GM18508 (cell line): ENCODE results near the gene IQGAP3.

ENCODE experiments used
- ATAC-seq: cut with Tn5 transposase; IDR thresholded peaks from one replicate; pipeline ENCODE4 v1.9.1; 2021; ENCODE audit warnings: moderate number of reproducible peaks; ENCODE audit not compliant: insufficient read depth, unreplicated experiment

IQGAP3 gene

DNA sequence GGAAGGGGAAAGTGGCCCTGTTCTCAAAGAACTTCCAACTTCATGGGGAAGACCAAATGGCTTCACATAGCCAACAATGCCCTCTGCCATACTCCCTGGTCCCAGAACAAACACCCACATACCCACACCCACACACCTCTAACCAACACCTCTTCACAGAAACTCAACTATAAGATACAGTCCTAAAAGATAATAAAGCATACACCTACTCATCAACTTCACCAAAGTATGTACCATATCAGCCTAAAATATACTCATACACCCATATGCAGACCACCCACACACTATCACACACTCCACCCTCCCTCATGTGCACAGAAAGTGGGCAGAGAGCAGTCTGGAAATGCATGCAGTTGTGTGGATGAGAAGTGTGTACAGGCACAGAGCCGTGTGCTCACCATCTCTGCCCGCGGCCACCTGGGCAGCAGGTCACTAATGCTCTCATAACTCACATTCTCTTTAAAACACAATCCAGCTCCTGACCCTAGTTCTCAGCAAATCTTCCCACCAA lies 27.7 kb downstream of the IQGAP3 start:
- ATAC-seq, result no peak

DNA sequence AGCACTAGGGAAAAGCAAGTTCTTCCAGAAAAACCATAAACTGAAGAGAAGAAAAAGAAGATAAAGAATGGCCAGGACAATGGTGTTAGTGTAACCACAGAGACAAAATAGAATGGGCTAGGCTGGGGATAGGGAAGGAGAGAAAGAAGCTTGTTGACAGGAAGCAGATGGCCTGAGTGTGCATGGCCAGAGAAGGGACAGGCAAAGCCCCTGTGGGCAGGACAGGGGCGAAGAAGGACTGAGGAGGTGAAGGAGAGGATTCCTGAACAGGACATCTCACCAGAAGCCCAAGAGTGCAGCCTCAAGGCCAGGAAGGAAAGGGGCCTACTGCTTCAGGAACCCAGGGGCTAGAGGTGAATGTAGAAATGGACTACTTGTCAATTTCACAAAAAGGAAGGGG lies 29.3 kb downstream of the IQGAP3 start:
- no peak for ATAC-seq

DNA sequence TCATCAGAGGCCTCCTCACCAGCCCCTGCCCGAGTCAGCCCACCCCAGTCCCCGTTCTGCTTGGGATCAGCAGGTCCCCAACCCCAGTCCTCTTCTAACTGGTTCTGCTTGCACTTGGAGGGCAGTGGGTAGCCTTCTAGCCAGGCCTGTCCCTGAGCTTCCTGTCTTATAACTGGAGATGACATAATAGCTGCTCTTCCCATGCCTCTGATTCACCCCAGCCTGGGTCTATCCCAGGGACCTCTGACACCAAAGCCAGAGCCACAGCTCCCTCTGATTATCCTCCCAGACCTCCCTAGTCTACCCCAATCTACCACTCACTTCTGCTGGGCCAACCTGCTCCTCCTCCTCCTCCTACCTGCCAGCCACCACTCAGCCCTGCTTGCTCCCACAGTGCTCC lies 31.4 kb downstream of the IQGAP3 start:
- ATAC-seq, result no peak

DNA sequence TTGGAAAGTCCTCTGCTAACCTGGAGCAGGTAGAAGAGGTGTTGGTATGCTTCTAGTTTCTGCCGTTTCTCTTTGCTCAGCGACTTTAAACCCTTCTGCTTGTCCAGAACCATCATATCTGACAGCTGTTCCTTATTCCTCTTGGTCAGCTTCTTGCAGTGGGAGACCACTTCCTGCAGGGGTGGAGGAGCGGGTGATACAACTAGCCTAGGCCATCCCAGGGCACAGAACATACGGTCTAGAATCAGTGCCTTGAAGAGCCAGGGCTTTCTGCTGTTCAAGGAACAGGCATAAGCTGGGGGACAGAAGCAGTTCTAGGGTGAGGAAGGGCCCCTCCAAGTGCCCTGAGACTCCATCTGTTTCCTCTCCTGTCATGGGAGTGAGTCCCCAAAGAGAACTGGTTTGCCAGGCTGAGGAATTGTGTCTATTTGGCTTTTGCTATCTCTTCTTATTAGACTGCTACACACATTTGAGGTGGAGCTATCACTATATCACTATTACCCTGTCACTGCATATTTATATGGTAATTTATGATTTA lies 32.5 kb downstream of the IQGAP3 start:
- no peak for ATAC-seq

DNA sequence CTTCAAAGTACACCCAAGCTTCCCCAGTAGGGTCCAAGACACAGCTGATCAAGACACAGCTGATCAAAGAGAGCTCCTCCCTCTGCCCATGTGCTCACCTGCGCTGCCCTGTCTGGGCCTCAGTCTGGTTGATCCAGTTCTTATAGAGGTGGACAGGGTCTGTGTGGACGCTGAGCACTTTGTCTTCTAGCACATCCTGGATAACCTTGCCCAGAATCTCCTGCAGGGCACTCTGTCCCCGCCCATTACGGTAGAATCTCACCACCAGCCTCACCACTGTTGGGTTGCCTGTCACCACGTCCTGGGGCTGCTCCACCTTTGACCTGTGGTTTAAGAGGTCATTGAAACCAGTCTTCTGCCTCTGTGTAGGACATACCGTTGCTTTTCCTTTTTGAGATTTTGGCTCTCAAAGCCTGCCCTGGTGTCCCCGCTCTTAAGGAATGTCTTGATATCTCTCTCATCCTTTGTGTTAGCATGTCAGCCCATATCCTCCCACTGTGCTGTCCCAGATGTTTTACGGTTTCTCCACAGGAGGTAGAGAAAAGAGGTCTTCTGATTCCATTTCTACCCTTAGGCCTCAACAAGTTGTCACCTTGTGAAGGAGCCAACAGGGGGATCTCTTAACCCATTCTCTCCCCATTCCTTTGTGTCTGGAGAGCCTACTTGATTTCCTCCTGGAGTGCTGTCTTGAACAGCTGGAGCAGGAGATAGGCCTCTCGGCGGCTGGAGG lies 33.5 kb downstream of the IQGAP3 start:
- ATAC-seq, result no peak

DNA sequence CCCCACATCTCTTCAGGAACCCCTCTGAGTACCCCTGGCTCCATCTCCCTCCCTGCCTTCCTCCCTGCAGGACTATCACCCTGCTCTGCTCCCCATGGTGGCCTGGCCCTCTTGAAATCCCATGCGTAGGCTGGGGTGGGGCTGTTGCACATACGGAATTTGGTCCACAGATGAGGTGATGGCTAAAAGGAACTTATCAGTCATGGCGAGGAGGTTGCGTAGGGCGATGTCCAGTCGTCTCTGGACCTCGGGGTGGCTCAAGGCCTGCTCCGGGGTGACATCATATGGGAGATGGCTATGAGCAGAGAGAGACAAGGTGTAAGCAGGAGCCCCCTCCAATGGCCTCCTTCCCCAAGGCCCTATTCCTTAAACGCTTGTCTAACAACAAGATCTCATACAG lies 35.3 kb downstream of the IQGAP3 start:
- no peak for ATAC-seq

DNA sequence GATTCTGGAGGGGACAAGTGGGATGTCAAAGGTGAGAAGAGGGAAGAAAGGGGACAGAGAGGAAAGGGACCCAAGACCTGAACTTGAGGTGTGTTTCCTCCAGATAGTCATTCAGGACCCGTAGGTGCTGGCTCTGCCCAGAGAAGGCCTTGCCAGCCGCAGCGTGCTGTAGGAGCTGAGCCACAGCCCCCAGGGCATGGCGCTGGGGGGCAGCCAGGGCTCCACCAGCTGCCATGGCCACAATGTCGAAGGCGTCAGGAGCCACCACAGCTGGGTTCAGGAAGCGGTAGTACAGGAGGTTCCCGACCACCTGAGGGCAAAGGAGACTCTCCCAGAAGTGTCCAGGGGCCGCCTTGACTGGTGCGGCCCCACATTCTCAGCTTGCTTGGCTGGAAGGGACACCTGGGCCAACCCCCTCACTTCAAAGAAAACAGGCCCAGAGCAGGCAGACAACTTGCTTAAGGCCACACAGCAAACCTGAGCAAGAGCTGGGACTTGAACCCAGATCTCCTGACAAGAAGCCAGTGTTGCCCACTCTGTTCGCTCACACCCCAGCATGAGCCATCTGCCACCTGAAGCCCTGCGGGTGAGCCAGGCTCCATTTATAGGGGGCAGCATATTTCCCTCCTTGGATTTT lies 37.8 kb downstream of the IQGAP3 start:
- no peak for ATAC-seq

DNA sequence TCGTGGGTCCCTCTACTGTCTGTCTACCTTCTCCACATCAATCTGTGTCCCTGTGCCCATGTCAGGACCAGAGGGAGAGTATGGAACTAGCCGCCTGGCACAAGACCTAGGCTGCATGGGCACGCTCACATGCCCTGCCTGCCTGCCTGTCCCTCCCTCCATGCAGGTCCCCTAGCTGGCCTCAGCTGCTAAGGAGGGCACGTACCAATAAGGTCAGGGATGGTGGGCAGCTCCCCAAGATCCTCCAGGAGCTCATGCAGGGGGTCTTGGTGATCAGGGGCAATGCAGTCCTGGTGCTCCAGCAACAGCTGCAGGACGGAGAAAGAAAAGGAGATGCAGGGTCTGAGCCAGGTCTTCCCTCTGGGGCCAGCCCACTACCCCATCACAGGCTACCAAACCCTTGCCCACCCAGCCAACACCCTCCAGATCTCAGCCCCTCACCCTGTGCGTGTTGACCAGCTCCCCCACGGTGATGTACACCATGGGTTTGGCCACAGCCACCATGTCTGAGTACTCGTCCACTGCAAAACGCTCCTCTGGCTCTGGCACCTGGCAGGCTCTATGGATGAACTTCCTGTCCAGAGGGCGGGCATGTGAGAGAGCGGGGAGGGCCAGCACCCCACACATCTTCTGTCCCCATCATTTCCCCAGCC lies 38.7 kb downstream of the IQGAP3 start:
- no peak for ATAC-seq

DNA sequence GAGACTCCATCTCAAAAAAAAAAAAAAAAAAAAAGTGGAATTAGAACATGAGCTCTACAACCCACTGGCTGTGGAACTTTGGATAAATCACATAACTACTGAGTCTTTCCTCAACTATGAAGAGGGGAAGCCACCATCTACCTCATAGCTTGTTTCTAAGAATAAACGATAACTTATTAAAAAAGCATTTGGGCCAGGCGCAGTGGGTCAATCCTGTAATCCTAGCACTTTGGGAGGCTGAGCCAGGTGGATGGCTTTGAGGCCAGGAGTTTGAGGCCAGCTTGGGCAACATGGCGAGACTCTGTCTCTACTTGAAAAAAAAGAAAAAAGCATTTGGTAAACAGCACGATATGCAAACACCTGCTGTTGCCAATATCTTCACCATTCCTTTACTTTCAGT lies 40.0 kb downstream of the IQGAP3 start:
- ATAC-seq, result no peak

DNA sequence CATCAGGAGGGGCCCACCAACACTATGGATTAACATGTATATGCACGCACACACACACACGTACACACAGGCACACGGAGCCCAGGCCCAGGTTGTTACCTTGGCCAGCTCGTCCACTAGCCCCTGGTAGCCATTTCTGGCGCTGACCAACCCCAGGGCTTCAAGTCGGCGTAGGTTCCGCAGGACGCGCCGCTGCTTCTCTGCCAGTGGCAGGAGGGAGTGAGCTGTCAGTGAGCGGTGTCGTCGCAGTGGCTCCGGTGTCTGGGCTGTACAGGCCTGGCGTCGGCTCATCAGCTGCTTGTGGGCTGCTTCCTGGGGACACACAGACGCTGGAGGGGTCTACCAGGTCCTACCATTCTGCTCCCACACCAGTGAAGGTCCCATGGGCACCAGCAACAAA lies 42.4 kb downstream of the IQGAP3 start:
- ATAC-seq, result no peak

DNA sequence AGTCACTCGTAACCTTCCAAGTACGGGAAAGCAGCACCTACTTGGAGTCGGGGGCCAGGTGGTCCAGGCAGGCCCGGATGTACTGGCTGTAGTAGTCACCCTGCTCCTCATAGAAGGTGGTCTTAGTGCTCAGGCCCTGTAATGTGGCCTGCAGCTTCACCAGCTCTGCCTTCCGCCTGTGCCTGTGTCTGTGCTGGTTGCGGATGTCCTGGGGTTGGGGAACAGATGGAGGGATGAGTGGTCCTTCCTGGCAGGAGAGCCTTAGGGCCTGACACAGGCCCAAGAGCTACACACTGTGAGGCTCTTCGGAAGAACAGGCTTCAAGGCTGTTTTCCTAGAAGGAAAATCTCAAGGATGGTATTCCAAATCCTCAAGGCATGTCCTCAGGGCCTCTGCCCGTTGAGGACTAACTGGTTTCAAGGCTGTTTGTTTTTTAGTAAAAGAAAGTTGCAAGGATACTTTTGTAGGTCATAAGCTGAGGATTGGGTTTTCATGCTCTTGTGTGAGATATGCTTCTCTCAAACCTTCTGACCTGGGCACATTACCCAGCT lies 43.4 kb downstream of the IQGAP3 start:
- ATAC-seq, result no peak

DNA sequence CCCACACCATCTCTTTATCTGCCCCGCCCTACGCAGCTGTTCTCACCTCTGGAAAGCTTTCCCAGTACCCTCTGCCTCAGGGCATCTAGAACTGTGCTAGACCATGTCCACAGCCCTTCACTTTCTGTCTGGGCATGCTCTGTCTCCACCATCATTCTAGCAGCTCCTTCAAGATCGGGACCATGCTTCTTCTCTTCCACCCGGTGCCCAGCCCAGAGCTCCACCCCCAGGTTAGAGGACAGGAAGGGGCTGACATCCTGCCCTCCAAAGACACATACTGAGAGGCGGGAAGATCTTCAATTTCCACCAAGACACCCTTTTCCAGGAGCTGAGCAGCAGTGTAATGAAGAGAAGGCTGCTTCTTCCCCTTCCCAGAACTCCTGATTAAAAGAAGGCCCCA lies 44.1 kb downstream of the IQGAP3 start:
- no peak for ATAC-seq

DNA sequence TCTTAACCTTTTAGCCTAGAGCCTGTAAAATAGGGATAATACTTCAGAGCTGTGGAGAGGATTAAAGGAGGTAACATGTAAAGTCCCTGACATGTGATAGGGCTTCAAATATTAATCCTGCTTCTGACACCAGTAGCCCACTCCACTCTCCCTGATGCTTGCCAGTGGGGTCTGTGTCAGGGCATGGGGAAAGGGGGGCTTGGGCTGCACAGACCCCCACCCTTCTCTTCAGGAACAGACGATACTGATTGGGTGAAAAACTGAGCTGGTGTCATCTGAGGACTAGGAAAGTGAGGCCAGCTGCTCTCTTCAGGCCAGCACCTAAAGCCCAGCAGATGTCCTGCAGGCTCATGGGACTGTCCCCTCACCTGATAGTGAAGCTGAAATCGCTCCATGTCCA lies 44.8 kb downstream of the IQGAP3 start:
- ATAC-seq, result no peak

DNA sequence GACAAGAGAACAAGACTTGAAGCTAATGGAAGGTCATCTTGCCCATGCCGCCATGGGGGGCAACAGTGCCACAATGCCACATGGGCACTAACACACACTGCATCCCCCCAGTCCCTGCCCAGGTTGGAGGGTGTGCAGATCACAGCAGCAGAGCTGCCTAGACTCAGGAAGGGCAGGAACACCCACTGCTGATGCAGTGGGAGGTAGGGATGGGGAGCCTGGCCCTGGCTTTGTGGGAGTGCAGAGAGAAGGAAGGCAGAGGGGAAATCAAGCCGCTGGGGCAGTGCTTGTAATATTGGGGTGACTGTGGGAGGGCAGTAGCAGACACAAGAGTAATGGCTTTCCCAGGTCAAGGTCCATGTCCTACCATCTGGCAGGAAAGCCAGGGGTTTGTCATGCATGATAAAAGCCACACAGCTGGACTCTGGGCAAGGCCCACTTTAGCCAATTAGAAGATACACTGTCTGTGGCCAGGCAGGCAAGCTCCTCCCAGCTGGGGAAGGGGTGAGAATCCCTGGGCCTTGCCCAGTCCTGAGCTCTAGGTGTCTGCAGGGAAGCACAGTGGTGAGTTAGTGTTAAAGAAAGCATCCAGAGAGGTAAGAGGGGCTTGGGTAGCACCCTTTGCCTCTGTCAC lies 46.4 kb downstream of the IQGAP3 start:
- no peak for ATAC-seq

DNA sequence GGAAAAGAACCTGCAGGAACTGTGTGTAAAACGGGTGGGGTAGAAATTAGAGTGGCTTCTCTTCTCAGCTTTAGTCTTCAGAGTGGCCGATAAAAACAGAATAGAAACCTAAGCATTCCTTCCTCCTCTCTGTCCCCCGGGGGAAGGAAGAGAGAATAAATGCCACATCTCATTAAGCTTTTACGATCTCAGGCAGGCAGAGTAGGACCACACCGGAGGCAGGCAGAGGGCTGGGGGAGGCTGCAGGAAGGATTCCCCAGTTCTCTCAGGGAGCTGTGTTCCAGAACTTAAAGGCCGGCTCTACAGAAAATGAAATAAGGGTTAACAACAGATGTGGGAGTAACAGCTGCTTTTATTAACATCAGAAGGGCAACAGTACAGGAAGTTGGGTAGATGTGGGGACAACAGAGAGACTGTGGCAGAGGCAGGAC lies 47.3 kb downstream of the IQGAP3 start:
- ATAC-seq, result no peak

DNA sequence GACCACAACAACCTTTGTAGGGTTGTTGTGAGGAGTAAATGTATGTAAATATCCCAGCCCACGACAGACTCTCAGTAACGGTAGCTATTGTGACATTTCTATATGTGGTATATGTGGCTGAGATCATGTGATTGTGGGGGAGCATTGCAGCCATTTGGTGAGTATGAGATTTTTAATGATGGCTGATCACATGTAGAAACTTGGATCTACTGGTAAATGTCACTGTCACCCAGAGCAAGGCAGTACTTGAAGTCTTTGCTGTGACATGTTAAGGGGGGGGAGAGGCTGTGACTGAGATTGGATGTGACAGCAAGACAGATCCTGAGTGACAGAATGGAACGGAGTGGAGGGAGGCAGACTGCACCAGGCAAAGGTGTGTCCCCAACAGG lies 47.9 kb downstream of the IQGAP3 start:
- no peak for ATAC-seq

DNA sequence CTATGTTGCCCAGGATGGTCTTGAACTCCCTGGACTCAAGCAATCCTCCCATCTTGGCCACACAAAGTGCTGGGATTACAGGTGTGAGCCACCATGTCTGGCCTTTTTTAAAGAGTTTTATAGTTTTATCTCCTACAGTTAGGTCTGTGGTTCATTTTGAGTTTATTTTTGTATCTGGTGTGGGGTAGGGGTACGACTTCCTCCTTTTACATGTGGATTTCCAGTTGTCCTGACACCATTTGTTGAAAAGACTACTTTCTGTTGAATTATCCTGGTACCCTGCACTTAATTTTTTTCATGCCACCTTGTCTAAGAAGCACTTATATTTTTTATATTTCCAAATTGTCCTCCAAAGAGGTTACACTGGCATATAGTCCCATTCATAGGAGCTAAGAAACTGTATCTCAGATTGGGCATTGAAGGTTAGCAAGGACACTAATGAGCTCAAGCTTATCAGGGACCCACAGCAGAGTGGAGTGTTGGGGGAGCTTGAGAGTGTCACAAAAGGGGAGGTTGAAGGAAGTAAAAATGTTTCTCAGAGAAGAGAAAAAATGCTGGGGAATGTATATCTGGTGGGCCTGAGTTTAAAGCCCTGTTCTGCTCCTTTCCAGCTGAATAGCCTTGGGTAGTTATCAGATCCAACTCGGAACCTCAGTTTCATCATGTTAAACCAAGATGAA lies 48.4 kb downstream of the IQGAP3 start:
- ATAC-seq, result no peak

DNA sequence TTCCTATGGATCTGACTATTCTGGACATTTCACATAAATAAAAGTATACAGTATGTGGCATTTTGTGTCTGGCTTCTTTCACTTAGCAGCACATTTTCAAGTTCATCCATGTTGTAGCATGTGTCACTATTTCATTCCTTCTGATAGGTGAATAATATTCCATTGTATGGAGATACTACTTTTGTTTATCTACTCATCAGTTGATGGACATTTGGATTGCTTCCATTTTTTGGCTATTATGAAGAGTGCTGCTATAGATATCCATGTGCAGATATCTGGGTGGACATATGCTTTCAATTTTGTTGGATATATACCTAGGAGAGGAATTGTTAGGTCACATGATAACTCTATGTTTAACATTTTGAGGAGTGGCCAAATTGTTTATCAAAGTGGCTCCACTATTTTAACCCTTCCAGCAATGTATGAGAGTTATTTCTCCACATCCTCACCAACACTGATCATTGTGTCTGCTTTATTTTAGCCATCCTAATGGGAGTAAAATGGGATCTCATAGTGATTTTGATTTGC lies 49.9 kb downstream of the IQGAP3 start:
- ATAC-seq, result no peak

DNA sequence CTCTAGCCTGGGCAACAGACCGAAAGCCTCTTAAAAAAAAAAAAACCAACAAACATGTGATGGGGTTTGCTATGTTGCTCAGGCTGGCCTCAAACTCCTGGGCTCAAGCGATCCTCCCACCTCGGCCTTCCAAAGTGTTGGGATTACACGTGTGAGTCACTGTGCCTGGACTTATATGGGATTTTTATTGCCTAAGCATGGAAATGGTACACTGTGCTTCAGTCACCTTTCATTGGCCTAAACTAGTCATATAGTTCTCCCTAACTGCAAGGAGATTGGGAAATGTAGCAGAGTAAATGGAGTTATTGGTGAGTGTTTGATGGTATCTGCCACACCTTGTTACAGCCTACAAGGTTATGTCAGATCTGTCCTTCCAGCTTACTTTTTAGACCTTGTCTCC lies 54.6 kb downstream of the IQGAP3 start:
- ATAC-seq, result no peak

DNA sequence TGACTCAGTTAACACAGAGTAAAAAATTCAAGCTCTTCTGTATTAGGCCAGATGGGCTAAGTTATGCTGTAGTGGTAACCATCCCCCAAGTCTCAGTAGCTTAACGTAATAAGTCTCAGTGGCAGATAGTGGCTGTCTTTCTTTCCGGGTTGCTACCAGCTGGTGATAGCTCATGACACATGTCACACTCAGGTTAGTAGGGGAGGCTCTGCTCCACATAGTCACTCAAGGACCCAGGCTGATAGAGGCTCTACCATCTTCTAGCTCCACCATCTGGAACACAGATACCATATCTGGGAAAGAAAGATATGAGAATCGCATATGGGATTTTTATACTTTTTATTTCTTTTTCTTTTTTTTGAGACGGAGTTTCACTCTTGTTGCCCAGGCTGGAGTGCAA lies 55.5 kb downstream of the IQGAP3 start:
- no peak for ATAC-seq
